Measurements from ENCODE around the gene CAMSAP1.

CAMSAP1 gene

DNA sequence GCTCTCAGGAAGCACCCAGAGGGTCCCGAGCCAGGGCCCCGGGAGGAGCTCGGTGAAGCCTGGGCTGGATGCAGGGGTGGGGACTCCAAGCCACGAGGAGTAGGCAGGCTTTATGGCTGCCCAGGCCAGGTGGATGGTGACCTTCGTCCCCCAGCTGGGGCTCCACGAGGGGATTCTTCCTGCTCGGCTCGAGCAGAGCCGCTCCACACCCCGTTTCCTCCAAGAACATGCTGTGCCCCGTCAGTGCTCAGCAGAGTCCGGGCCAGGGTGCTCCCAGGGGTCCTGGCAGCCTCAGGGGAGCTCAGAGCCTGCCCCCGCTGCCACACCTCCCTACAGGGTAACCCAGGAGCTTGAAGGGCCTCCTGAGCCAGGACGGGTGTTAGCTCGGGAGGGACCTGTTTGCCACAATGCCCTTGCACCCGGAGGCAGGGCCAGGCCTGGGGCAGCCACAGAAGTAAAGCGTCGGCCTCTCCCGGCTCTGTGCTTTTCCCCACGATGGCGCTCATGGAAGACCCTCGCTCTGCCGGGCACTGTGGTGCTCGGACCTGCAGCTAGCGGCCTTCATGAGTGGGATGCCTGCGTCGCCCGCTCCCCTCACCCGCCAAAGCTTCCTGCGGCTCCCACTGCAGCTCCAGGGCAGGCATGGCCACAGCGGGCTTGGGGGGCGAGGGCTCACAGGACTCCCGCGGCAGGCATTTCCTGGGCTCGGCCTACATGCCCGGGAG, 118.6 kb downstream of the CAMSAP1 start:
- DNase-seq = no peak

- no peak for DNase-seq
These were observed 119.4 kb downstream of the CAMSAP1 start for GRCh38 chr9:135787776-135788575.

DNA sequence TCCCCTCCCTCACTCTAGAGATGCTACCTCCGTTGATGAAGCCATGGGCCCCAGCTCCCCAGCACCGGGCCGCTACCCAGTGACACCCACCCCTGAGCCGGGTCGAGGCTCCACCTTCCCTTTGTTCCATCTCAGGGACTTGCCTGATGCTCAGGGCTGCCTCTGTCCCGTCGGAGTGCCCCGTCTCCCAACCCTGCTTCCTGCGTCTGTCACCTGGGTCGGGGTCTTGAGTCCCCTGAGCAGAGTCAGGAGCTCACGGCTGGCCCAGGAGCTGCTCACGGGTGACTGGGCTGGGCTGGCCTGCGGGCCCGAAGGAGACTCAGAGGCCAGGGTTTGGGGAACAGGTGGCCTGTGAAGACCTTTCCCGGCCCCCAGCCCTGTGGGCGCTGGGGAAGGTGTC, 120.0 kb downstream of the CAMSAP1 start:
- DNase-seq = no peak

DNA sequence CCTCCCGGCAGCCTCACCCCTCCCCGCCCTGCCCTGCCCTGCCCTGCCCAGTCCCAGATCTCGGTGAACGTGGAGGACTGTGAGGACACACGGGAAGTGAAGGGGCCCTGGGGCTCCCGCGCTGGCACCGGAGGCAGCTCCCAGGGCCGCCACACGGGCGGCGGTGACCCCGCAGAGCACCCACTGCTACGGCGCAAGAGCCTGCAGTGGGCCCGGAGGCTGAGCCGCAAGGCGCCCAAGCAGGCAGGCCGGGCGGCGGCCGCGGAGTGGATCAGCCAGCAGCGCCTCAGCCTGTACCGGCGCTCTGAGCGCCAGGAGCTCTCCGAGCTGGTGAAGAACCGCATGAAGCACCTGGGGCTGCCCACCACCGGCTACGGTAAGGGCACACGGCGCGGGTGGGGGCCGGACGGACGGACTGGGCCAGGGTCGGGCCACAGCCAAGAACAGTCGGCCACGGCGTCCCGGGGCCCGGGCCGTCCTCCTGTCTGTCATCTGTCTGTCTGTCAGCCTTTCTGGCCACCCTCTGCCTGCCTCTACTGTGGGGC, 121.1 kb downstream of the CAMSAP1 start:
- no peak for DNase-seq

GRCh38 chr9:135785013-135785575, 122.3 kb downstream of the CAMSAP1 start:
- DNase-seq = no peak

GRCh38 chr9:135783540-135784245, 123.7 kb downstream of the CAMSAP1 start:
- DNase-seq = no peak

DNA sequence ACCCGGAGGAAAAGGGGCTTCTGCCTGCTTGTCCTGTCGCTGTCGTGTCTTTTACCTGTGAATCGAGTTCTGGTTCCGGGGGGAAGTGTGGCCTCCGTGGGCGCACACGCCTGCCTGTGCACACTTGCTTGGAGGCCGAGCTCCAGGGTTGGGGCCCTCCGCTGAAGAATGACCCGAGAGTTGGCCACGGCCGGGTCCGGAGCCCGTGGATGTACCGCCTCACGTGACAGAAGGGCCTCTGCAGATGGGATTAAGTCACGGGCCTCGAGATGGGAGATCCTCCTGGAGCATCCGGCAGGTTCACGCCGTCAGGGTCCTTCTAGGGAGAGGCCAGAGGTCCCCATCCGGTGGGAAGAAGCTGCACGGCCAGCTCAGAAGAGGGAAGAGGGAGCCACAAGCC, 124.4 kb downstream of the CAMSAP1 start:
- no peak for DNase-seq

- DNase-seq = no peak
These were observed 126.7 kb downstream of the CAMSAP1 start for GRCh38 chr9:135780626-135781025.

DNA sequence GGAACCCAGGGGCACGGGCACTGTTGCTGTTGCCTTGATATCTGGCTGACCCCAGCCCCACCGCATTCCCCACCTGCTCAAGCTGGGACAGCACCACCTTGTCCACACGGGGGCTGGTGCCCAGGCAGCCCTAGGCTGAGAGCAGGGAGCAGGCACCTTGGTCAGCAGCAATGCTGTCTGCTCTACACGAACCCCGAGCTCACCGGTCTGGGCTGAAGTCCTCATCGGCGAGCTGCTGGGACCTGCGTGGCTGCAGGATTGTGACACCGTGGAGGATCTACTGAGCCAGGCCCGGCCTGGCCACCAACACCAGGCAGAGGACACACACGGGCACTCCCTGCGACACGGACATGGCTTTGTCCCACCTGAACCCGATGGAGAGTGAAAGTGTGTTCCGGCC, 127.3 kb downstream of the CAMSAP1 start:
- no peak for DNase-seq

DNA sequence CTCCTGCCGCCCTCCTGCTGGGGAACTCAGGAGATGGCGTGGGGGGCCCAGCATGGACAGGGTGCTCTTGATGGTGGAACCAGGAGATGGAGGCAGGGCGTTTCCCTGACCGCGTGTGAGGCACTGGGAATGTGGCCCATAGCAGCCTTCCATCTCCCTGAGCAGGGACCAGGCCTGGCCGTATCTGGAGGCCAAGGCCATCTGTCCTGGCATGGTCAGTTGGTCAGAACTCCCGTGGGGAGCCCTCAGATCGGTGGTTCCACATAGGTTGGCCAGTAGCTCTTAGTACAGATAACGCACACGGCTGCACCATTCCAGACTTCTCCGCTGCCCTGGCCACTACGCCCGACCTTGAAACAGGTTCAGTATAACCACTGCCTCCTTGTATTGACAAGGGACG, 127.8 kb downstream of the CAMSAP1 start:
- no peak for DNase-seq

DNA sequence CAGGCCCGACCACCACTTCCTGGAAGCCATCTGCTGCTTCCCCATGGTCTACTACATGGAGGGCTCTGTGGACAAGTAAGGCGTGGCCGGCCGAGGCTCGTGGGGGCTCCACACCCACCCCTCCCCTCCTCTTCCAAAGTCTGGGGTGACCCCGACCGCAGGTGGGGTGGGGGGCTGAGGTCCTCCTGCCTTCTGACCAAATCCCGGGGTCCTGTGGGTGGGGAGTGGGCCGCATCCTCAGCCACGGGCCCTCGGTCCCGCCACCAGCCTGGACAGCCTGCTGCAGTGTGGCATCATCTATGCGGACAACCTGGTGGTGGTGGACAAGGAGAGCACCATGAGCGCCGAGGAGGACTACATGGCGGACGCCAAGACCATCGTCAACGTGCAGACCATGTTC, 128.9 kb downstream of the CAMSAP1 start:
- DNase-seq = no peak

DNA sequence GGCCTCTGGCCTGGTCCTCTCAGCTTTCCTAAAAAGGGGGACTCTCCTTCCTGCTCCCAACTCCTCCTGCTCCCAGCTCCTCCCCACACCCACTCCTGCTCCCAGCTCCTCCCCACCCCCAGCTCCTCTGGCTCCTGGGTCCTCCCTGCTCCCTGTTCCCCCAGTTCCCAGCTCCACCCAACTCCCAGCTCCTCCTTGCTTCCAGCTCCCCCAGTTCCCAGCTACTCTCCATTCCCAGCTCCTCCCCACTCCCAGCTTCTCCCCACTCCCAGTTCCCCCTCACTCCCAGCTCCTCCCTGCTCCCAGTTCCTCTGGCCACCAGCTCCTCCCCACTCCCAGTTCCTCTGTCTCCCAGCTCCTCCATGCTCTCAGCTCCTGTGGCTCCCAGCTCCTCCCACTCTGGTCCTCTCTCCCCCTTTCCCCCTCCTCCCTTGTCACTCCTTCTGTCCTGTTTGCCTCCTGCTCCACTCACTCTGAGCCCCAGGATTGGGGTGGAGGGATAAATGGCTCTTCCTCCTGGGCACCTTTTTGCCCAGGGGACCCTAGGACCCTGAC, 129.6 kb downstream of the CAMSAP1 start:
- DNase-seq = no peak

DNA sequence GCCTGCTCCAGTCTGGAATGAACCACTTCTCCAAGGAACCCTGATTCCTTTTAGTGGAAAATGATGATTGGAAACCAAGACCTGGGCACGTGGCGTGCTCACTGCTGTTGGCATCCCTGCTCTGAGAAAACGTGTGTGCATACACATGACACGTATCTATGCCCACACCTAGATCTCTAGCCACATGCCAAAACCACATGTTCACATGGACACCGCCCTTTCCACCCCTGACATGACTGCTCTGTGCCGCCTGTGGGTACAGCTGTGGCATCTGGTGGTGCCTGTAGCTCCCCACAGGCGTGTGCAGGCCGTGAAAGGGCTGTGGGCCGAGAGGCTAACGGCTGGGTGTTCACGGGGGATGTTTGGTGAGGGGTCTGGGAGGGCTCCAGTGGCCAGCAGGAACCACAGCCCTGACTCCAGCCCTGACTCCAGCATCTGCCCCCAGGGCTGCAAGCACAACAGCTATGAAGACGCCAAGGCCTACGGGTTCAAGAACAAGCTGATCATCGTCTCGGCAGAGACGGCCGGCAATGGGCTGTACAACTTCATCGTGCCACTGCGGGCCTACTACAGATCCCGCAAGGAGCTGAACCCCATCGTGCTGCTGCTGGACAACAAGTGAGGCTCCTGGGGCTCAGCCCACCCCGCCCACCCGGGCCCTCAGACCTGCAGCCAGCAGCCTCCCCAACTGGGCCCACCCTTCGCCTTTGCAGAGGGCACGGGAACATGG, 130.3 kb downstream of the CAMSAP1 start:
- no peak for DNase-seq

DNA sequence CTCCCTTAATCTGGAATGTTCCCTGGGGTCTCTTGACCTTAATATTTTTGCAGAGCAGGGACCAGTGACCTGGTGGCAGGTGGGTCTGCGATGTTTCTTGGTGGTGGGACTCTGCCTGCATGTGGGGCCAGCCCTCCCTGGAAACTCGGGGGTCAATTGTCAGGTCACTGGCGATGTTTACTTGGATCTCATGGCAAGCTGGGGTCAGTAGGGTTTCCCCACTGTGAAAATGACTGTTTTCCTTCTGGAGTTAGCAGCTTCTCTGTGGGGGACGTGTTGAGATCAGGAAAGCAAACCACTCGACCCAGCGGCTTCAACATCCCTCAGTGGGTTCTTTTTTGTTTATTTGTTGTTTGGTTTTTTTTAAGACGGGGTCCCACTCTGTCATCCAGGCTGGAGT, 131.4 kb downstream of the CAMSAP1 start:
- DNase-seq = no peak

DNA sequence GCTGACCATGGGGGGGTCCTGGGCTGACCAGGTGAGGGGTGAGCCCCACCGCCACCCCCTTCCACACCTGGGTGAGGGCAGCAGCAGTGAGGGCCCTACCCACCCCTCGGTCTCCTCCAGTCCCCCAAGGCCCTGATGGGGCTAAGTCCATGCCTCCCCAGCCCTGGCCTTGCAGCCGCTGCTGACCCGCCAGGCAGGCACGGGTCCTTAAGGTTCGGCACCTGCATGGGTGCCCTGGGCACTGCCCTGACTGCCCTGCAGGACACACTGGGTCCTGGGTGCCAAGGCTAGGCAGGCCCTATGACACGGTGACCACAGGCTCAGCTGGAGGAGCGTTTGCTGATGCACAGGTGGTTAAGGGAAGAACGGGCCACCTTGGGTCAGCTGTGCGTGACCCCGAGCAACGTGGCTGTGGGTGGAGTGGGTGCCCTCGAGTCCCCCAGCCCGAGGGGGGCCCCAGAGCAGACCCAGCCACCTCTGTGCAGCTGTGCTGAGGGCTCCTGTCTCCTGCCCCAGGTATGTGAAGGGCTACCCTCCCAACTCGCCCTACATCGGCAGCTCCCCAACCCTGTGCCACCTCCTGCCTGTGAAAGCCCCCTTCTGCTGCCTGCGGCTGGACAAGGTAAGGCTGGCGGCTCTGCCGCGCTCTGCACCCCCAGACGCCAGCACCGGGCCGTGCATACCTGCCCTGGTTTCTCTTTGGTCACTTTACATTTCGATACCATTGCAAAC, 132.4 kb downstream of the CAMSAP1 start:
- DNase-seq = no peak

GRCh38 chr9:135774239-135774747, 133.1 kb downstream of the CAMSAP1 start:
- DNase-seq = no peak

GRCh38 chr9:135773530-135774238, 133.7 kb downstream of the CAMSAP1 start:
- DNase-seq = no peak

DNA sequence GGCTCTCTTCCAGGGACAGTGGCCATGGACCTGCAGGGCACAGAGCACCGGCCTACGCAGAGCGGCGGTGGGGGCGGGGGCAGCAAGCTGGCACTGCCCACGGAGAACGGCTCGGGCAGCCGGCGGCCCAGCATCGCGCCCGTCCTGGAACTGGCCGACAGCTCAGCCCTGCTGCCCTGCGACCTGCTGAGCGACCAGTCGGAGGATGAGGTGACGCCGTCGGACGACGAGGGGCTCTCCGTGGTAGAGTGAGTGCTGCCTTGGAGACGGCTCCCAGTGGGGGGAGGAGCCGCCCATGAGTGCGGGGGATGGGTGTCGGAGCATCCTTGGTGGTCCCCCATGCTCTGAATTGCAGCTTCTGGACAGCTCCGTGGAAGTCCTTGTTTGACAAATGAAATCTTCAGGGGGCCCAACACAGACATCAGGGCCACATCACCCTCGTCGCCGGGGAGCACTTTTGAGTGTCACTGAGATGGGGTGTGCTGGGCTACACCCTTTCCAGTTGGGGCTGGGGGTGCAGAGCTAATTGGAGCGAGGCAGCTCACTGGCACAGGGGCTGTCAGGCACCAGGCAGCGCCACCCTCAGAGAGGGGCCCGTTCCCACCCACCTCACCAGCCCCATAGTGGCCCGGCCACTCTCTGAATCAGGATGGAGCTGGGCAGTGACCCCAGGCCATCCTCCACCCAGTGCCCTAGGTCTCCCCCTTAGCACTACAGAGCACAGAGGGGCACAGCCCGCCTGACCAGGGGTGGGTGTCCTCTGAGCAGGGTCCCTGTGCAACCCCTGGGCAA, 134.4 kb downstream of the CAMSAP1 start:
- no peak for DNase-seq

- DNase-seq = no peak
These were observed 135.2 kb downstream of the CAMSAP1 start for GRCh38 chr9:135772056-135772646.

Data from MV-4-11 (cell line).